SK-N-MC (cell line): ENCODE measurements around the gene CEACAM5.

Experiments
- EZH2 ChIP-seq: fragments of 200-600 bp; sonication (generic); IDR thresholded peaks from one replicate; pipeline ENCODE4 v1.6.1; 2017; ENCODE audit warnings: antibody characterized with exemption
- FOXP2 ChIP-seq: optimal IDR thresholded peaks from 2 replicates; pipeline ENCODE3; 2011; ENCODE audit warnings: mild to moderate bottlenecking, moderate library complexity; ENCODE audit not compliant: insufficient read depth; ENCODE audit errors: extremely low read length, control extremely low read depth
- POLR2AphosphoS5 ChIP-seq: IDR thresholded peaks from 2 replicates; pipeline ENCODE4 v1.6.1; 2012; ENCODE audit warnings: mild to moderate bottlenecking, low read depth, low read length, borderline replicate concordance

GRCh38 chr19:41666075-41666474, 42.4 kb upstream of the CEACAM5 start:
- TF ChIP-seq EZH2 (no peak), POLR2AphosphoS5 (no peak), FOXP2 (no peak)
